ENCODE measurements around the gene SYTL3. TPM values are rescaled to one million over a fixed set of nuclear protein-coding genes. Genes with fewer than 3 reads are reported as not detected.

SYTL3 gene
- total and polyA plus RNA-seq, 2 experiments from 2014 or later = 0.07 TPM; not detected in 1

DNA sequence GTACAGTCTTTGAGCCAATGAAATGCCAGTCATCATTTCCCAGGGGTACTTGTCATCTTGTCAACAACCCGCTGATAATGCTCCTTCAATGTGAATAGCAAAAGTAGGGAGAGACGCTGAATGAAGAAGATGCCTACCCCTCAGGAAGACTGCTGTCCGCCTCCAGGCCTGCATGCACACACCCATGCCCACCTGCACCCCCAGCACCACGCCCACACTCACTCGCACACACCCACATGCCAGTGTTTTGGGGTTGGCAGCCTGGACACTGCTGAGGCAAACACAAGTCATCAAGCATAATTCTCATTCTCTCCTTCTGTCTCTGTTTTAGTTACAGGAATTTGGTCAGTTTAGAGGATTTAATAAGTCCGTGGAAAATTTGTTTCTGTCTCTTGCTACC is 63.6 kb downstream of the SYTL3 start:
- H4K20me1 ChIP-seq (replicated peaks; ENCODE audit: insufficient read depth) = no peaks in the 10 kb centered on the region
- ATAC-seq (no peak), DNase-seq (ENCODE audit: low spot score) (no peak)
- Mint-ChIP-seq H3K27ac (no peak overlapping the region), H3K4me1 (peaks cover 6% of the 10 kb centered on the region; the same call in 2 of the 3 replicates), H3K9me3 (no peaks in the 10 kb centered on the region), H3K36me3 (ENCODE audit: low read depth) (no peaks in the 10 kb centered on the region), H3K27me3 (ENCODE audit: insufficient read depth, low read depth, poor library complexity) (peaks cover 19% of the 10 kb centered on the region), H3K4me3 (no peak overlapping the region)
- no peak overlapping the region for H3K4me2 ChIP-seq
- H3K27me3 ChIP-seq (ENCODE audit: insufficient read depth) = no peaks in the 10 kb centered on the region
- H3K4me1 ChIP-seq (ENCODE audit: insufficient read depth) = no peaks in the 10 kb centered on the region
- no peak overlapping the region for H3K27ac ChIP-seq (ENCODE audit: low read depth)
- no peak overlapping the region for H3K4me3 ChIP-seq
- no peaks in the 10 kb centered on the region for H3F3A ChIP-seq (replicated peaks; ENCODE audit: low read depth)
- no peaks in the 10 kb centered on the region for H3K9me2 ChIP-seq (ENCODE audit: insufficient read depth)
- no peaks in the 10 kb centered on the region for H3K79me2 ChIP-seq (replicated peaks; ENCODE audit: insufficient read depth)
- TF ChIP-seq POLR2AphosphoS5 (IDR thresholded peaks at IDR 0.05; ENCODE audit: low read depth) (no peak), EZH2phosphoT487 (IDR thresholded peaks at IDR 0.05; ENCODE audit: unreplicated experiment) (no peak), JUNB (IDR thresholded peaks at IDR 0.05; ENCODE audit: unreplicated experiment) (no peak), CREB1 (CRISPR knock-in tag; IDR thresholded peaks at IDR 0.05; ENCODE audit: low read depth) (no peak), ZNF114 (CRISPR knock-in tag; IDR thresholded peaks at IDR 0.05) (no peak), NANOG (IDR thresholded peaks at IDR 0.05; ENCODE audit: borderline replicate concordance) (no peak), STAT1 (IDR thresholded peaks at IDR 0.05; ENCODE audit: unreplicated experiment) (no peak), EZH2 (IDR thresholded peaks at IDR 0.05; ENCODE audit: low read depth, unreplicated experiment) (no peak), ZNF331 (CRISPR knock-in tag; IDR thresholded peaks at IDR 0.05; ENCODE audit: low read depth) (no peak)
- TF ChIP-seq, protein P1, sequence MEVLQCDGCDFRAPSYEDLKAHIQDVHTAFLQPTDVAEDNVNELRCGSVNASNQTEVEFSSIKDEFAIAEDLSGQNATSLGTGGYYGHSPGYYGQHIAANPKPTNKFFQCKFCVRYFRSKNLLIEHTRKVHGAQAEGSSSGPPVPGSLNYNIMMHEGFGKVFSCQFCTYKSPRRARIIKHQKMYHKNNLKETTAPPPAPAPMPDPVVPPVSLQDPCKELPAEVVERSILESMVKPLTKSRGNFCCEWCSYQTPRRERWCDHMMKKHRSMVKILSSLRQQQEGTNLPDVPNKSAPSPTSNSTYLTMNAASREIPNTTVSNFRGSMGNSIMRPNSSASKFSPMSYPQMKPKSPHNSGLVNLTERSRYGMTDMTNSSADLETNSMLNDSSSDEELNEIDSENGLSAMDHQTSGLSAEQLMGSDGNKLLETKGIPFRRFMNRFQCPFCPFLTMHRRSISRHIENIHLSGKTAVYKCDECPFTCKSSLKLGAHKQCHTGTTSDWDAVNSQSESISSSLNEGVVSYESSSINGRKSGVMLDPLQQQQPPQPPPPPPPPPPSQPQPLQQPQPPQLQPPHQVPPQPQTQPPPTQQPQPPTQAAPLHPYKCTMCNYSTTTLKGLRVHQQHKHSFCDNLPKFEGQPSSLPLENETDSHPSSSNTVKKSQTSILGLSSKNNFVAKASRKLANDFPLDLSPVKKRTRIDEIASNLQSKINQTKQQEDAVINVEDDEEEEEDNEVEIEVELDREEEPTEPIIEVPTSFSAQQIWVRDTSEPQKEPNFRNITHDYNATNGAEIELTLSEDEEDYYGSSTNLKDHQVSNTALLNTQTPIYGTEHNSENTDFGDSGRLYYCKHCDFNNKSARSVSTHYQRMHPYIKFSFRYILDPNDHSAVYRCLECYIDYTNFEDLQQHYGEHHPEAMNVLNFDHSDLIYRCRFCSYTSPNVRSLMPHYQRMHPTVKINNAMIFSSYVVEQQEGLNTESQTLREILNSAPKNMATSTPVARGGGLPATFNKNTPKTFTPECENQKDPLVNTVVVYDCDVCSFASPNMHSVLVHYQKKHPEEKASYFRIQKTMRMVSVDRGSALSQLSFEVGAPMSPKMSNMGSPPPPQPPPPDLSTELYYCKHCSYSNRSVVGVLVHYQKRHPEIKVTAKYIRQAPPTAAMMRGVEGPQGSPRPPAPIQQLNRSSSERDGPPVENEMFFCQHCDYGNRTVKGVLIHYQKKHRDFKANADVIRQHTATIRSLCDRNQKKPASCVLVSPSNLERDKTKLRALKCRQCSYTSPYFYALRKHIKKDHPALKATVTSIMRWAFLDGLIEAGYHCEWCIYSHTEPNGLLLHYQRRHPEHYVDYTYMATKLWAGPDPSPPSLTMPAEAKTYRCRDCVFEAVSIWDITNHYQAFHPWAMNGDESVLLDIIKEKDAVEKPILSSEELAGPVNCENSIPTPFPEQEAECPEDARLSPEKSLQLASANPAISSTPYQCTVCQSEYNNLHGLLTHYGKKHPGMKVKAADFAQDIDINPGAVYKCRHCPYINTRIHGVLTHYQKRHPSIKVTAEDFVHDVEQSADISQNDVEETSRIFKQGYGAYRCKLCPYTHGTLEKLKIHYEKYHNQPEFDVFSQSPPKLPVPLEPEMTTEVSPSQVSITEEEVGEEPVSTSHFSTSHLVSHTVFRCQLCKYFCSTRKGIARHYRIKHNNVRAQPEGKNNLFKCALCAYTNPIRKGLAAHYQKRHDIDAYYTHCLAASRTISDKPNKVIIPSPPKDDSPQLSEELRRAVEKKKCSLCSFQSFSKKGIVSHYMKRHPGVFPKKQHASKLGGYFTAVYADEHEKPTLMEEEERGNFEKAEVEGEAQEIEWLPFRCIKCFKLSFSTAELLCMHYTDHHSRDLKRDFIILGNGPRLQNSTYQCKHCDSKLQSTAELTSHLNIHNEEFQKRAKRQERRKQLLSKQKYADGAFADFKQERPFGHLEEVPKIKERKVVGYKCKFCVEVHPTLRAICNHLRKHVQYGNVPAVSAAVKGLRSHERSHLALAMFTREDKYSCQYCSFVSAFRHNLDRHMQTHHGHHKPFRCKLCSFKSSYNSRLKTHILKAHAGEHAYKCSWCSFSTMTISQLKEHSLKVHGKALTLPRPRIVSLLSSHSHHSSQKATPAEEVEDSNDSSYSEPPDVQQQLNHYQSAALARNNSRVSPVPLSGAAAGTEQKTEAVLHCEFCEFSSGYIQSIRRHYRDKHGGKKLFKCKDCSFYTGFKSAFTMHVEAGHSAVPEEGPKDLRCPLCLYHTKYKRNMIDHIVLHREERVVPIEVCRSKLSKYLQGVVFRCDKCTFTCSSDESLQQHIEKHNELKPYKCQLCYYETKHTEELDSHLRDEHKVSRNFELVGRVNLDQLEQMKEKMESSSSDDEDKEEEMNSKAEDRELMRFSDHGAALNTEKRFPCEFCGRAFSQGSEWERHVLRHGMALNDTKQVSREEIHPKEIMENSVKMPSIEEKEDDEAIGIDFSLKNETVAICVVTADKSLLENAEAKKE (CRISPR knock-in tag; IDR thresholded peaks at IDR 0.05) = no peak
- TF ChIP-seq, protein P2, sequence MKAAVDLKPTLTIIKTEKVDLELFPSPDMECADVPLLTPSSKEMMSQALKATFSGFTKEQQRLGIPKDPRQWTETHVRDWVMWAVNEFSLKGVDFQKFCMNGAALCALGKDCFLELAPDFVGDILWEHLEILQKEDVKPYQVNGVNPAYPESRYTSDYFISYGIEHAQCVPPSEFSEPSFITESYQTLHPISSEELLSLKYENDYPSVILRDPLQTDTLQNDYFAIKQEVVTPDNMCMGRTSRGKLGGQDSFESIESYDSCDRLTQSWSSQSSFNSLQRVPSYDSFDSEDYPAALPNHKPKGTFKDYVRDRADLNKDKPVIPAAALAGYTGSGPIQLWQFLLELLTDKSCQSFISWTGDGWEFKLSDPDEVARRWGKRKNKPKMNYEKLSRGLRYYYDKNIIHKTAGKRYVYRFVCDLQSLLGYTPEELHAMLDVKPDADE (IDR thresholded peaks at IDR 0.05) = no peak
- TF ChIP-seq, protein P3, sequence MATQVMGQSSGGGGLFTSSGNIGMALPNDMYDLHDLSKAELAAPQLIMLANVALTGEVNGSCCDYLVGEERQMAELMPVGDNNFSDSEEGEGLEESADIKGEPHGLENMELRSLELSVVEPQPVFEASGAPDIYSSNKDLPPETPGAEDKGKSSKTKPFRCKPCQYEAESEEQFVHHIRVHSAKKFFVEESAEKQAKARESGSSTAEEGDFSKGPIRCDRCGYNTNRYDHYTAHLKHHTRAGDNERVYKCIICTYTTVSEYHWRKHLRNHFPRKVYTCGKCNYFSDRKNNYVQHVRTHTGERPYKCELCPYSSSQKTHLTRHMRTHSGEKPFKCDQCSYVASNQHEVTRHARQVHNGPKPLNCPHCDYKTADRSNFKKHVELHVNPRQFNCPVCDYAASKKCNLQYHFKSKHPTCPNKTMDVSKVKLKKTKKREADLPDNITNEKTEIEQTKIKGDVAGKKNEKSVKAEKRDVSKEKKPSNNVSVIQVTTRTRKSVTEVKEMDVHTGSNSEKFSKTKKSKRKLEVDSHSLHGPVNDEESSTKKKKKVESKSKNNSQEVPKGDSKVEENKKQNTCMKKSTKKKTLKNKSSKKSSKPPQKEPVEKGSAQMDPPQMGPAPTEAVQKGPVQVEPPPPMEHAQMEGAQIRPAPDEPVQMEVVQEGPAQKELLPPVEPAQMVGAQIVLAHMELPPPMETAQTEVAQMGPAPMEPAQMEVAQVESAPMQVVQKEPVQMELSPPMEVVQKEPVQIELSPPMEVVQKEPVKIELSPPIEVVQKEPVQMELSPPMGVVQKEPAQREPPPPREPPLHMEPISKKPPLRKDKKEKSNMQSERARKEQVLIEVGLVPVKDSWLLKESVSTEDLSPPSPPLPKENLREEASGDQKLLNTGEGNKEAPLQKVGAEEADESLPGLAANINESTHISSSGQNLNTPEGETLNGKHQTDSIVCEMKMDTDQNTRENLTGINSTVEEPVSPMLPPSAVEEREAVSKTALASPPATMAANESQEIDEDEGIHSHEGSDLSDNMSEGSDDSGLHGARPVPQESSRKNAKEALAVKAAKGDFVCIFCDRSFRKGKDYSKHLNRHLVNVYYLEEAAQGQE (IDR thresholded peaks at IDR 0.05; ENCODE audit: unreplicated experiment) = no peak
- TF ChIP-seq, protein P4, sequence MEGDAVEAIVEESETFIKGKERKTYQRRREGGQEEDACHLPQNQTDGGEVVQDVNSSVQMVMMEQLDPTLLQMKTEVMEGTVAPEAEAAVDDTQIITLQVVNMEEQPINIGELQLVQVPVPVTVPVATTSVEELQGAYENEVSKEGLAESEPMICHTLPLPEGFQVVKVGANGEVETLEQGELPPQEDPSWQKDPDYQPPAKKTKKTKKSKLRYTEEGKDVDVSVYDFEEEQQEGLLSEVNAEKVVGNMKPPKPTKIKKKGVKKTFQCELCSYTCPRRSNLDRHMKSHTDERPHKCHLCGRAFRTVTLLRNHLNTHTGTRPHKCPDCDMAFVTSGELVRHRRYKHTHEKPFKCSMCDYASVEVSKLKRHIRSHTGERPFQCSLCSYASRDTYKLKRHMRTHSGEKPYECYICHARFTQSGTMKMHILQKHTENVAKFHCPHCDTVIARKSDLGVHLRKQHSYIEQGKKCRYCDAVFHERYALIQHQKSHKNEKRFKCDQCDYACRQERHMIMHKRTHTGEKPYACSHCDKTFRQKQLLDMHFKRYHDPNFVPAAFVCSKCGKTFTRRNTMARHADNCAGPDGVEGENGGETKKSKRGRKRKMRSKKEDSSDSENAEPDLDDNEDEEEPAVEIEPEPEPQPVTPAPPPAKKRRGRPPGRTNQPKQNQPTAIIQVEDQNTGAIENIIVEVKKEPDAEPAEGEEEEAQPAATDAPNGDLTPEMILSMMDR (conservative IDR thresholded peaks at IDR 0.05; ENCODE audit: low read depth in 2 of 2) = no peak
- H2AFZ ChIP-seq = no peak overlapping the region
- no peaks in the 10 kb centered on the region for H3K36me3 ChIP-seq (ENCODE audit: insufficient read depth)
